LHCN-M2 (cell line): Measurements from ENCODE around the gene KYNU. TPM values are rescaled to one million over a fixed set of nuclear protein-coding genes. Genes with fewer than 3 reads are reported as not detected.
"Not testable (repeated sequence)": the region's sequence is repeated elsewhere in the genome, so short reads cannot be mapped to it uniquely, and the experiment has no call there.

ENCODE experiments used
- DNase-seq: peaks from one replicate; pipeline ENCODE4 v3.0.0-alpha.2; 2012; ENCODE audit warnings: low read depth
- total RNA-seq: library from RNA; depleted of rRNA; stranded (reverse); fragments of >200 nt; gene quantifications from 2 replicates; pipeline ENCODE4 v1.2.3, GENCODE V29; 2014

KYNU gene
- total RNA-seq, 1 experiment from 2014 or later: 1.5 TPM

DNA sequence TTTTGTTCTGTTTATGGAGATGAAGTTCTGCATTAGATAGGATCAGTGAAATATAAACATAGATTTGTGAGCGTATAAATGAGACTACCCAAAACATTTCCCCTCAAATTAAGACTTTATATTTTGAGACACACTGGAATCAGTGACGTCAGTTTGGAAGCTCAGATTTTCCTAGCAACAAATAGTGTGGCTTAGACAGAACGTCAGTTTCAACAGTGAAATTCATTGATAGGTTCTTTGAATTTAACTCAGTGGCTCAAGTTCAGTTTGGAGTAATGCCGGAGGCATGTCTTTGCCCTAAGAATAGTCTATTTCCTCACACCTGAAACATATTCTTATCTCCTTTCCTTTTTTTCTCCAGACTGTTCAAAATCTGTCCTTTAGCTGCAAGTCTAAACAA lies 138.2 kb downstream of the KYNU start:
- DNase-seq: no peak

DNA sequence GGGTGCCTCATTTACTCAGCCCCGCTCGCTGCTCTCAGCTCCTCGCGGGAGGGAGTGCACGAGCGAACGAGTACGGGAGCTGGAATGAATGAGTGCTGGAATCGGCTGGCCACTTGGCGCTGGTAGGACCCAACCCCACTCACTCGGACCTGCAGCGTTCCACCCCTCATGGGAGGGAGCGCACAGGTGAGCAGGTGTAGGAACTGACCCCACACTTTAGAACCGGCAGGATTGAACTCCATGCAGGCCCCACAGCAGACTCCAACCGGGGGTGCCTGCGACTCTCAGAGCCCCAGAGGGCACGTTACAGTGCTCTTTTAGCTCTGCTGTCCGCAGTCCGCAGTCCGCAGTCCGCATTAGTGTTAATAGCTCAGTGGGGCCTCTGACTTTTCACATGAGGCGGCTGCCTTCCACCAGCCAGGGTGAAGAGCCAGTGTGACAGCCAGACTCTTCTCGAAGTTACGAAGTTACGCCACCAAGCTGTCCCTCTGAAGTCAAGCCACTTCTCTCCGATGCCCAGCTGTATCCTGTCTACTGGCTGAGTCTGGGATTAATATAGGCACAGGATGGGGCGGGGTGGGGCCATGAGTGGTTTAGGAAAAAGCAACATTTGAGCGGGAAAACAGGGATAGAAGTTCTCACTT lies 149.1 kb downstream of the KYNU start:
- no peak for DNase-seq

DNA sequence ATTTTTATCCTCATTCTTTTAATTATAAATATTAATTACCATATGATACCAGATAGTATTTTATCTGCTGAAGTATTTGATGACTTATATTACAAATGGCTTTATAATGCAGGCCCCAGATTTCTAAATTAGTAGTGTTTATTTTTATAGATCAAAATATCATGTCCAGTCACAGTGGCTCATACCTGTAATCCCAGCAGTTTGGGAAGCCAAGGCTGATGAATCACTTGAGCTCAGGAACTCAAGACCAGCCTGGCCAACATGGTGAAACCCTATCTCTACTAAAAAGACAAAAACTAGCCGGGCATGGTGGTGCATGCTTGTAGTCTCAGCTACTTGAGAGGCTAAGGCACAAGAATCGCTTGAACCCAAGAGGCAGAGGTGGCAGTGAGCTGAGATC lies 151.7 kb downstream of the KYNU start:
- DNase-seq: peak; percentile 15

GRCh38 chr2:143030127-143030526 lies 152.7 kb downstream of the KYNU start:
- peak; percentile 2 for DNase-seq

- DNase-seq: peak; percentile 78
Observed at GRCh38 chr2:143034292-143035074, 157.0 kb downstream of the KYNU start.

GRCh38 chr2:143051465-143051864 lies 174.0 kb downstream of the KYNU start:
- no peak for DNase-seq

- not testable (repeated sequence) for DNase-seq
Observed at GRCh38 chr2:143053437-143053836, 176.0 kb downstream of the KYNU start.

- DNase-seq: no peak
Observed at GRCh38 chr2:143056550-143056949, 179.1 kb downstream of the KYNU start.

DNA sequence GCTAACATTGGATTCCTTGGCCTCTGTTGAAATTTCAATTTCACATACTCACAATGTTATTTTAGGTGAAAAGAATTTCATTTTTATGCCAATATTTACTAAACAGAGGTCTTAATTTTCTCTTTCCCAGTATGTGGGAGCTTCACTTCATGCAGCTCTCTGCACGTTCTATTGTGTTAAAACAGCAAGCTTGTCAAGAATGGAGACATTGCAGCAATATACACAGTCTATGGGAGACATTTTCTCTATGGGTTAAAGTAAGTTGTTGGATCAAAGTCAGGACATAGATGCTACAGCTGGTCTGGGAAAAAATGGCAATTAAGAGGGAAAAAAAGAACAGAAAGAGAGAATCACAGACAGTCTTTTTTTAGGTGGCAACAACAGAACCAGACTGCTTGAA lies 181.4 kb downstream of the KYNU start:
- DNase-seq: no peak

GRCh38 chr2:143063612-143064200 lies 186.2 kb downstream of the KYNU start:
- no peak for DNase-seq

- DNase-seq: no peak
Observed at GRCh38 chr2:143068094-143068493, 190.6 kb downstream of the KYNU start.

- DNase-seq: no peak
Observed at GRCh38 chr2:143068509-143068908, 191.0 kb downstream of the KYNU start.

DNA sequence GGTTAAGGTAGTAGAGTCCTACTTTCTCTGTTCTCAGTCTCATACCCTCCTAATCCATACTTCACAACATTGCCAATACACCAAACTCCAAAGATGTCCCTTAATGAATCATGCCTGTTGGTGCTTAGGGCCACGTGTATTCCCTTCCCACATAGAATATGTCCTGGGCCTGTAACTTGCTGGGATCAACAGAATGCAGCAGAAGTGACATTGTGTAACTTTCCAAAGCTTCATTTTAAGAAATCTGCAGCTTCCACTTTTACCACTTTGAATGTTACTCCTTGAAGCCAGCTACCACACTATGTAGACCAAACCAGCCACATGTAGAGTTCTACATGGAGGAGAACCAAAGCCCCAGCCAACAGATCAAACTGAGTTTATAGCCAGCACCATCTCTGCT lies 193.2 kb downstream of the KYNU start:
- no peak for DNase-seq

DNA sequence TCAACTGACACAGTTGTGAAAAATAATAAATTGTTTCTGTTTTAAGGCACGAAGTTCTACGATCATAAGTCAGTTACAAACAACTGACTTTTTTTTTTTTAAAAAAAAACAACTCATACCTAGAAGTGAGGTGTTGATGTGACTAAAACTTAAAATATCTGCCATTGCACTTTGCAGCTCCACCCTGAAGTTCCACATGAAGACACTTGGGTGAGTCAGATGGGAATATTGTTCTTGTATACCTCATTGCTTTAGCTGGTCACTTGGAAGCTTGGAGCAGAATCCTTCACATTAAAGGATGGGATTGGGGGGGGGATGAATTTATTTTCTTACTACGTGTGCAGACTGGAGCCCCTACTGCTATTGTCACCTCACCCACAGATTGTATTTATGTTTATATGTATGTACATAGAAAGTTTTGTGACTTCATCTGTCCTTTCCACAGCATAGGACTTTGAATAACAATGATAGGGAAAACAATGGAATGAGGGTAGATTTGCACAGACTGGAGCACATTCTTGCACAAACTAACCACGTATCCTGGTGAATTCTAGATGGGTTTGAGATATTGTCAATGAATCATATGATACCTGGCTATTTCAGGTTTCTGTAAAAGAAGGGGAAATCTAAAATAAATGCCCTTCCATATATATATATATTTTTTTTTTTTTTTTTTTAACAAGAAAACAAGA lies 193.9 kb downstream of the KYNU start:
- DNase-seq: no peak

GRCh38 chr2:143074913-143075312 lies 197.4 kb downstream of the KYNU start:
- not testable (repeated sequence) for DNase-seq

DNA sequence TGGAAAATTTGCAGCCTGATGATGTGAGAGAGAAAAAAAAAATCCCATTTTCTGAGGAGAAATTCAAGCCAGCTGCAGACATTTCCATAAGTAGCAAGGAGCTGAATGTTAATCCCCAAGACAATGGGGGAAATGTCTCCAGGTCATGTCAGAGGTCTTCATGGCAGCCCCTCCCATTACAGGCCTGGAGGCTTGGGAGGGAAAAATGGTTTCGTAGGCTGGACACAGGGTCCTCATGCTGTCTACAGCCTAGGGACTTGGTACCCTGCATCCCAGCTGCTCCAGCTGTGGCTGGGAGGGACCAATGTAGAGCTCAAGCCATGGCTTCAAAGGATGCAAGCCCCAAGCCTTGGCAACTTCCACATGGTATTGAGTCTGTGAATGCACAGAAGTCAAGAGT lies 198.2 kb downstream of the KYNU start:
- DNase-seq: no peak

DNA sequence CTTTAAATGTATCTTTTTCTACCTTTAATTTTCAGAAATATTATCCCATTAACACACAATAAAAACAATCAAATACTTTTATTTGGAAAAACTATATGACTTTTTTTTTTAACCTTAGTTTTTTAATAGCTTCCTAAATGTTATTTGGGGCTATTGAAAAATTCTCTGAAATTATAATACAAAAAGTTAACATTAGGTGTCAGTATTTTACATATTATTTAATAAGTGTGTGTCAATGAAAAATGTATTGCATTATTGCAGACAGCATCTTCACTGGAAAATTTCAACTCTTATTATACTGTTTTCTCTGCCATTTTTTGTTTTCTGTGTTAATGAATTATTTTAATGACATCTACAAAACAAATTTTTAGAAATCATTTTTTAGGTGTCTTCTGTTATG lies 200.6 kb downstream of the KYNU start:
- no peak for DNase-seq

GRCh38 chr2:143081616-143082015 lies 204.2 kb downstream of the KYNU start:
- DNase-seq: no peak

- DNase-seq: peak; percentile 73
Observed at GRCh38 chr2:143083636-143084035, 206.2 kb downstream of the KYNU start.

DNA sequence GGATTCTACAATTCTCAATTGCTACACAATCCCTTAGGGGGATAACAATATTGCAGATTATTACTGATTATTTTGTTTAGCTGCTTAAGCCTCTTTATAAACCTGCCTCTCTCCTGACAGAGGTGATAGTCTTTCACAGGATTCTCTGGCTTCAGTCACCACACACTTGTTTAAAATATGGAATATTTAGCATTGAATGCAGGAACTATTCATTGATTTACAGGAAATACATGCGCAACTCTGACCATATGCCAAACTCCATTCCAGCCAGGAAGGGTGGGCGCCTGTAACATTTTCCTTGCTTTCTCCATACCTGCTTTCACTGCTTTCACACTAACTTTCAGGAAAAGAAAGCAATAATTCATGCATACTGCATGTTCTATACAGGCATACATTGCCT lies 207.0 kb downstream of the KYNU start:
- no peak for DNase-seq

DNA sequence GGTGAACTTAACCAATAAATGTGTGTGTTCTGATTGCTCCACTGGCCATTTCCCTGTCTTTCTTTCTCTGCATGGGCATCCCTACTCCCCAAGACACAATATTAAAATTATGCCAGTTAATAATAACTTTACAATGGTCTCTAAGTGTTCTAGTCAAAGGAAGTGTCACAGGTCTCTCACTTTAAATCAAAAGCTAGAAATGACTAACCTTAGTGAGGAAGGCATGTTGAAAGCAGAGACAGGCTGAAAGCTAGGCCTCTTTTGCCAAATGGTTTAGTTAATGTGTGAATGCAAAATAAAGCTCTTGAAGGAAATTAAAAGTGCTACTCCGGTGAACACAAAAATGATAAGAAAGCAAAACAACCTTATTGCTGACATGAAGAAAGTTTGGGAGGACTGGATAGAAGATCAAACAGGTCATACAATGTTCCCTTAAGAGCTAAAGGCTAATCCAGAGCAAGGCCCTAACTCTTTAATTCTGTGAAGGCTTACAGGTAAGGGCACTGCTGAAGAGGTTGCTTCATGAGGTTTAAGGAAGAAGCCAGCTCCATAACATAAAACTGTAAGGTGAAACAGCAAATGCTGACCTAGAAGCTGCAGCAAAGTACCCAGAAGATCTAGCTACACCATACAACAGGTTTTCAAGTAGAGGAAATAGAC lies 207.8 kb downstream of the KYNU start:
- DNase-seq: no peak

DNA sequence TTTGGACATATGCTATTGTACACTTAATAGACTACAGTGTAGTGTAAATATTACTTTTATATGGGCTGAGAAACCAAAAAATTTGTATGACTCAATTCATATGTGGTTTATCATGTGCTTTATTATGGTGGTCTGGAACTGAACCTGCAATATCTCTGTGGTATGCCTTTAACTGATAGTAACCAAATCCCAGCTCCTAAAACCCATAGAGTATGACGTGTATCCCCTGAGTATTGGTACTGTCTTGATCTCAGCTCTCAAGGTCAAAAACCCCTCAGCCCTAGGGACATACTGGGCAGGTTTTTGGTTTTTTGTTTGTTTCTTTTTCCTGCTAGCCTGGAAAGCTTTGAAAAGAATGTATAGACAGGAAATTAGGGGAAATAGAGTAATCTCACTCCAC lies 209.6 kb downstream of the KYNU start:
- peak; percentile 43 for DNase-seq
